Hepatocyte (in vitro differentiated cells): ENCODE measurements around the gene SPOPL. TPM values are rescaled to one million over a fixed set of nuclear protein-coding genes. Genes with fewer than 3 reads are reported as not detected.
"Not testable (repeated sequence)": the region's sequence is repeated elsewhere in the genome, so short reads cannot be mapped to it uniquely, and the experiment has no call there.

Experiments used
- DNase-seq: peaks from one replicate; pipeline ENCODE4 v3.0.0-alpha.2; 2016; ENCODE audit warnings: low spot score
- H2AFZ ChIP-seq: fragments of 200-600 bp; sonication (generic); 2 replicates; pipeline ENCODE4 v1.6.0; 2016; ENCODE audit warnings: antibody characterized with exemption, mild to moderate bottlenecking
- H3K27ac ChIP-seq: fragments of 200-600 bp; sonication (generic); 2 replicates; pipeline ENCODE4 v1.5.1; 2016; ENCODE audit warnings: mild to moderate bottlenecking
- H3K27me3 ChIP-seq: fragments of 200-600 bp; sonication (generic); 2 replicates; pipeline ENCODE4 v1.6.1; 2016
- H3K36me3 ChIP-seq: fragments of 200-600 bp; sonication (generic); replicated peaks from 2 replicates; pipeline ENCODE4 v1.5.1; 2016; ENCODE audit warnings: low read depth; ENCODE audit not compliant: insufficient read depth
- H3K4me1 ChIP-seq: fragments of 200-600 bp; sonication (generic); 2 replicates; pipeline ENCODE4 v1.5.1; 2016; ENCODE audit warnings: mild to moderate bottlenecking, moderate library complexity; ENCODE audit not compliant: insufficient read depth
- H3K4me2 ChIP-seq: fragments of 200-600 bp; sonication (generic); 2 replicates; pipeline ENCODE4 v1.6.0; 2016
- H3K4me3 ChIP-seq: fragments of 200-600 bp; sonication (generic); 2 replicates; pipeline ENCODE4 v1.5.1; 2016; ENCODE audit warnings: mild to moderate bottlenecking
- H3K79me2 ChIP-seq: fragments of 200-600 bp; sonication (generic); 2 replicates; pipeline ENCODE4 v1.6.0; 2017; ENCODE audit warnings: mild to moderate bottlenecking
- H3K9me2 ChIP-seq: fragments of 200-600 bp; sonication (generic); replicated peaks from 2 replicates; pipeline ENCODE4 v1.6.0; 2017; ENCODE audit warnings: mild to moderate bottlenecking; ENCODE audit not compliant: insufficient read depth
- H3K9me3 ChIP-seq: fragments of 200-600 bp; sonication (generic); 2 replicates; pipeline ENCODE4 v1.5.1; 2016; ENCODE audit warnings: low read depth, mild to moderate bottlenecking
- H4K20me1 ChIP-seq: fragments of 200-600 bp; sonication (generic); 2 replicates; pipeline ENCODE4 v1.6.0; 2016; ENCODE audit warnings: mild to moderate bottlenecking; ENCODE audit not compliant: insufficient read depth, poor library complexity, severe bottlenecking
- CTCF ChIP-seq: fragments of 200-600 bp; sonication (generic); IDR thresholded peaks from 2 replicates; pipeline ENCODE4 v1.5.1; 2016; ENCODE audit warnings: antibody characterized with exemption, mild to moderate bottlenecking; ENCODE audit not compliant: poor library complexity
- EZH2 ChIP-seq: fragments of 200-600 bp; sonication (generic); IDR thresholded peaks from 2 replicates; pipeline ENCODE4 v1.6.1; 2016; ENCODE audit warnings: antibody characterized with exemption, mild to moderate bottlenecking, borderline replicate concordance
- EZH2phosphoT487 ChIP-seq: fragments of 200-600 bp; sonication (generic); IDR thresholded peaks from one replicate; pipeline ENCODE4 v1.6.1; 2018; ENCODE audit warnings: antibody characterized with exemption, mild to moderate bottlenecking, low read depth, moderate library complexity; ENCODE audit not compliant: unreplicated experiment, severe bottlenecking
- WGBS: methylation state at CpG from one replicate; pipeline ENCODE4 v1.1.6; 2016; ENCODE audit warnings: low lambda C conversion rate; ENCODE audit errors: missing lambda C conversion rate; 5-methylcytosine and 5-hydroxymethylcytosine counted together
- polyA plus RNA-seq: library from polyadenylated mRNA; unstranded; fragments of >200 nt; fragmentation: Nextera tagmentation; extraction: Ambion mirVana; gene quantifications from 2 replicates; pipeline ENCODE4 v1.2.1, GENCODE V29; 2016
- total RNA-seq: library from RNA; depleted of rRNA; stranded (reverse); fragments of >200 nt; gene quantifications from 2 replicates; pipeline ENCODE4 v1.2.3, GENCODE V29; 2014

The SPOPL gene
- total and polyA plus RNA-seq, 2 experiments from 2014 or later = 6.1 to 37.0 TPM

GRCh38 chr2:138476940-138477339, 24.6 kb upstream of the SPOPL start:
- no peak overlapping the region for H3K4me3 ChIP-seq
- H3K9me2 ChIP-seq = no peaks in the 10 kb centered on the region
- 91% methylated on average over 4 of the region's 4 CpGs for WGBS
- no peaks in the 10 kb centered on the region for H4K20me1 ChIP-seq
- TF ChIP-seq CTCF = no peak
- no peak for TF ChIP-seq EZH2
- no peak for TF ChIP-seq EZH2phosphoT487
- H3K4me1 ChIP-seq = no peaks in the 10 kb centered on the region
- H3K27ac ChIP-seq = no peak overlapping the region
- no peak for DNase-seq
- no peak overlapping the region for H2AFZ ChIP-seq
- no peaks in the 10 kb centered on the region for H3K27me3 ChIP-seq
- H3K9me3 ChIP-seq = no peaks in the 10 kb centered on the region
- no peaks in the 10 kb centered on the region for H3K36me3 ChIP-seq
- no peak overlapping the region for H3K4me2 ChIP-seq
- no peaks in the 10 kb centered on the region for H3K79me2 ChIP-seq

- not testable (repeated sequence) for H3K9me2 ChIP-seq, H3K4me2 ChIP-seq, H4K20me1 ChIP-seq, DNase-seq, H3K4me1 ChIP-seq, H3K9me3 ChIP-seq, H3K36me3 ChIP-seq, H3K4me3 ChIP-seq, H2AFZ ChIP-seq, H3K27ac ChIP-seq, H3K79me2 ChIP-seq, H3K27me3 ChIP-seq
These were observed 18.8 kb upstream of the SPOPL start for GRCh38 chr2:138482796-138483195.

GRCh38 chr2:138485019-138485418, 16.6 kb upstream of the SPOPL start:
- TF ChIP-seq CTCF (no peak), EZH2 (no peak), EZH2phosphoT487 (no peak)
- Histone ChIP-seq H3K36me3 (no peaks in the 10 kb centered on the region), H3K79me2 (no peaks in the 10 kb centered on the region), H3K9me2 (no peaks in the 10 kb centered on the region), H3K4me3 (no peak overlapping the region), H3K27me3 (no peaks in the 10 kb centered on the region), H3K4me2 (no peak overlapping the region), H3K27ac (no peak overlapping the region), H3K9me3 (no peaks in the 10 kb centered on the region), H2AFZ (no peak overlapping the region), H3K4me1 (no peaks in the 10 kb centered on the region), H4K20me1 (no peaks in the 10 kb centered on the region)
- DNase-seq = no peak

- Histone ChIP-seq H2AFZ (no peak overlapping the region), H3K9me2 (no peaks in the 10 kb centered on the region), H3K27me3 (no peaks in the 10 kb centered on the region), H3K27ac (no peak overlapping the region), H3K9me3 (no peaks in the 10 kb centered on the region), H3K79me2 (no peaks in the 10 kb centered on the region), H3K4me3 (no peak overlapping the region), H3K4me2 (no peak overlapping the region), H3K36me3 (no peaks in the 10 kb centered on the region), H4K20me1 (no peaks in the 10 kb centered on the region), H3K4me1 (peaks cover 9% of the 10 kb centered on the region)
- 83% methylated on average over 2 of the region's 2 CpGs for WGBS
- TF ChIP-seq EZH2phosphoT487 (no peak), CTCF (no peak), EZH2 (no peak)
- no peak for DNase-seq
These were observed 15.0 kb upstream of the SPOPL start for GRCh38 chr2:138486363-138487198.
